Measurements from ENCODE around the gene KMT5C.
"Not testable (repeated sequence)": the region's sequence is repeated elsewhere in the genome, so short reads cannot be mapped to it uniquely, and the experiment has no call there.

GRCh38 chr19:55328774-55329318, 10.8 kb upstream of the KMT5C start:
- TF ChIP-seq CTCF, POLR2A (IDR thresholded peaks at IDR 0.05): not testable (repeated sequence)
